GM12878 (cell line): ENCODE results near the gene LRRC8A. TPM values are rescaled to one million over a fixed set of nuclear protein-coding genes. Genes with fewer than 3 reads are reported as not detected.

Source experiments
- ATAC-seq: fragments of 200-7000 bp; cut with Tn5 transposase; 3 replicates; pipeline ENCODE4 v1.9.1; 2020; ENCODE audit warnings: mild to moderate bottlenecking, moderate library complexity
- BruUV-seq: library from RNA; stranded (reverse); fragments of 400-500 nt; replicated peaks from 2 replicates; lab custom pipeline; 2021; lab: Mats Ljungman, UMichigan
- CTCF ChIA-PET: fragments of 300-600 bp; sonication (Branson Sonifier 250); formaldehyde crosslinking; extraction: SDS; loops from one replicate; lab custom pipeline; 2021; ENCODE audit warnings: inconsistent platforms; lab: Yijun Ruan, JAX
- POLR2A ChIA-PET: fragments of 350-600 bp; formaldehyde crosslinking; extraction: SDS; loops from one replicate; lab custom pipeline; 2021; ENCODE audit warnings: inconsistent platforms; lab: Charles Lee
- RAD21 ChIA-PET: fragments of 300-600 bp; sonication (Branson Sonifier 250); formaldehyde crosslinking; loops from one replicate; lab custom pipeline; 2023; ENCODE audit warnings: antibody characterized with exemption; ENCODE audit not compliant: unreplicated experiment; lab: Charles Lee
- SMC1A ChIA-PET: fragments of 300-600 bp; sonication (Branson Sonifier 250); formaldehyde crosslinking; loops from one replicate; lab custom pipeline; 2023; ENCODE audit not compliant: unreplicated experiment, uncharacterized antibody; lab: Charles Lee
- DNase-seq: peaks from one replicate; pipeline ENCODE4 v3.0.0-alpha.2; 2011; ENCODE audit warnings: low read depth, low spot score
- FAIRE-seq: peaks from 3 replicates; lab custom pipeline; 2011; peaks lifted over from hg19 to GRCh38; lab: Jason Lieb, UNC
- H2AFZ ChIP-seq: 2 replicates; pipeline ENCODE4 v1.6.0; 2011; ENCODE audit warnings: low read depth, low read length, control low read depth; ENCODE audit not compliant: control insufficient read depth
- H3K27ac ChIP-seq: 2 replicates; pipeline ENCODE4 v1.5.1; 2011; ENCODE audit warnings: control low read depth; ENCODE audit not compliant: control insufficient read depth, insufficient read depth
- H3K27me3 ChIP-seq, 2 experiments: replicated peaks in 1 of 2; 2 replicates each; pipeline versions ENCODE4 v1.6.0 to v1.6.1; 2011; ENCODE audit warnings: low read length in 1 of 2; ENCODE audit not compliant: control insufficient read depth in 2 of 2, insufficient read depth in 2 of 2
- H3K36me3 ChIP-seq, 2 experiments: 2 replicates each; pipeline ENCODE4 v1.5.1; 2011; ENCODE audit warnings: low read length in 1 of 2; ENCODE audit not compliant: control insufficient read depth in 2 of 2, insufficient read depth in 2 of 2
- H3K4me1 ChIP-seq: 2 replicates; pipeline ENCODE4 v1.6.1; 2011; ENCODE audit warnings: mild to moderate bottlenecking, low read length, moderate library complexity, mixed read lengths; ENCODE audit not compliant: control insufficient read depth, insufficient read depth
- H3K4me2 ChIP-seq: 2 replicates; pipeline ENCODE4 v1.6.0; 2011; ENCODE audit warnings: control low read depth; ENCODE audit not compliant: control insufficient read depth, insufficient read depth
- H3K4me3 ChIP-seq: fragments of 200-600 bp; sonication (generic); 2 replicates; pipeline ENCODE4 v1.5.1; 2016
- H3K79me2 ChIP-seq: 2 replicates; pipeline ENCODE4 v1.6.0; 2011; ENCODE audit warnings: low read length; ENCODE audit not compliant: control insufficient read depth, insufficient read depth
- H3K9ac ChIP-seq: 2 replicates; pipeline ENCODE4 v1.8.0; 2011; ENCODE audit warnings: low read length, control low read depth, mixed read lengths; ENCODE audit not compliant: control insufficient read depth, insufficient read depth
- H3K9me3 ChIP-seq: replicated peaks from 3 replicates; pipeline ENCODE4 v1.5.1; 2011; ENCODE audit warnings: mild to moderate bottlenecking, low read length; ENCODE audit not compliant: control insufficient read depth, insufficient read depth
- H4K20me1 ChIP-seq: 2 replicates; pipeline ENCODE4 v1.6.0; 2011; ENCODE audit not compliant: control insufficient read depth, insufficient read depth
- BCL3 ChIP-seq: IDR thresholded peaks from 2 replicates; pipeline ENCODE4 v1.6.1; 2011; ENCODE audit warnings: borderline replicate concordance, low read depth, mild to moderate bottlenecking, moderate library complexity, low read length; ENCODE audit not compliant: insufficient read depth, poor library complexity, severe bottlenecking
- EED ChIP-seq: sonication (generic); IDR thresholded peaks from 2 replicates; pipeline ENCODE4 v1.6.1; 2016; ENCODE audit warnings: antibody characterized with exemption, low read depth
- EP300 ChIP-seq, 2 experiments: fragments of 150-350 bp in 1 of 2; IDR thresholded peaks; 2 replicates each; pipeline ENCODE4 v1.6.1; 2011 to 2012; ENCODE audit warnings: low read depth in 2 of 2, low read length in 2 of 2, borderline replicate concordance in 1 of 2, improper control_type of control experiment in 1 of 2, inconsistent platforms in 1 of 2; ENCODE audit not compliant: control insufficient read depth in 1 of 2
- IRF3 ChIP-seq: fragments of 450-650 bp; IDR thresholded peaks from 2 replicates; pipeline ENCODE4 v1.6.1; 2014; ENCODE audit warnings: mild to moderate bottlenecking
- IRF4 ChIP-seq: IDR thresholded peaks from 2 replicates; pipeline ENCODE4 v1.6.1; 2011; ENCODE audit warnings: low read depth, low read length
- KLF5 ChIP-seq: fragments of 450-650 bp; IDR thresholded peaks from 2 replicates; pipeline ENCODE4 v1.6.1; 2014; ENCODE audit warnings: mild to moderate bottlenecking; ENCODE audit not compliant: partially characterized antibody
- MEF2B ChIP-seq: fragments of 450-650 bp; IDR thresholded peaks from 2 replicates; pipeline ENCODE4 v1.6.1; 2018; ENCODE audit warnings: mild to moderate bottlenecking, moderate library complexity; ENCODE audit not compliant: partially characterized antibody, poor library complexity, severe bottlenecking
- SRF ChIP-seq, 2 experiments: IDR thresholded peaks; 2 replicates each; pipeline ENCODE4 v1.6.1; 2011; ENCODE audit warnings: low read depth in 2 of 2, low read length in 2 of 2, mild to moderate bottlenecking in 1 of 2, moderate library complexity in 1 of 2
- WGBS: methylation state at CpG from one replicate; pipeline ENCODE4 v1.1.6; 2016; ENCODE audit warnings: low lambda C conversion rate; ENCODE audit not compliant: insufficient replicate concordance, insufficient coverage; ENCODE audit errors: missing lambda C conversion rate; 5-methylcytosine and 5-hydroxymethylcytosine counted together
- in situ Hi-C: fragments of 300-500 bp; cut with MboI; formaldehyde crosslinking; loops from 9 replicates; pipeline ENCODE4 v1.14.3; 2018; ENCODE audit warnings: mixed read lengths
- intact Hi-C: fragments of 100-400 bp; cut with micrococcal nuclease; formaldehyde crosslinking; loops from one replicate; pipeline ENCODE4 v1.14.2; 2022; ENCODE audit not compliant: unreplicated experiment
- polyA plus RNA-seq, 11 experiments: library from polyadenylated mRNA; depleted of rRNA in 4 of 11; unstranded in 6 of 11; stranded (reverse) in 5 of 11; fragments of >200 nt; fragmentation: Nextera tagmentation in 4 of 11; fragmentation: Illumina TruSeq in 1 of 11; extraction: Ambion mirVana in 4 of 11; extraction: Trizol in 1 of 11; gene quantifications; 1 replicate in 1 of 11; 2 replicates in 10 of 11; pipeline versions ENCODE4 v1.2.1 to v1.2.3, GENCODE V29; 2011 to 2016; ENCODE audit warnings: inconsistent platforms in 2 of 11, missing spikeins in 2 of 11, low read depth in 1 of 11
- total RNA-seq, 4 experiments: library from RNA; depleted of rRNA in 3 of 4; stranded (reverse); fragments of >200 nt in 3 of 4; fragmentation: Illumina TruSeq in 1 of 4; extraction: Trizol in 1 of 4; gene quantifications; 2 replicates each; pipeline versions ENCODE4 v1.2.1 to v1.2.3, GENCODE V29; 2013 to 2021

Gene LRRC8A
- total and polyA plus RNA-seq, 10 of the 15 experiments (the other 5 are each of a cell fraction or from before 2014, with no cell fraction given), result 1.6 to 15.9 (median 9.7) TPM

- ChIA-PET SMC1A (interaction anchor here (0.5 to 0.6 kb wide), 2 partner anchors 225 to 299 kb away, joined by 3 read pairs; no protein-coding TSS in a partner anchor), POLR2A (interaction anchor here (0.6 kb wide), 1 partner anchor 232 kb away, joined by 7 read pairs; no protein-coding TSS in a partner anchor), CTCF (interaction anchor here (1.0 to 1.1 kb wide), 2 partner anchors 24 to 483 kb away, joined by 3 read pairs; no protein-coding TSS in a partner anchor), RAD21 (no interaction called here)
- H3K36me3 ChIP-seq, result peaks cover 5 to 13% of the 10 kb centered on the region in 2 experiments; a peak in 3 of 4 replicates
- no peak overlapping the region for H3K4me3 ChIP-seq
- DNase-seq (no peak), FAIRE-seq (no peak), ATAC-seq (no peak; the same call in 2 of the 3 replicates)
- BruUV-seq, result no TSS peak
- H3K4me2 ChIP-seq, result no peak overlapping the region
- no peaks in the 10 kb centered on the region for H3K79me2 ChIP-seq
- no peak overlapping the region for H2AFZ ChIP-seq
- no peaks in the 10 kb centered on the region for H3K9me3 ChIP-seq
- TF ChIP-seq KLF5, result no peak
- no peak for TF ChIP-seq BCL3
- no peak for TF ChIP-seq IRF3
- TF ChIP-seq IRF4, result no peak
- no peak for TF ChIP-seq EP300 (IDR thresholded peaks at IDR 0.05; ENCODE audit: borderline replicate concordance in 1 of 2, control insufficient read depth in 1 of 2, low read depth in 2 of 2, low read length in 2 of 2)
- no peak for TF ChIP-seq EED
- TF ChIP-seq MEF2B, result no peak
- TF ChIP-seq SRF (IDR thresholded peaks at IDR 0.05; ENCODE audit: low read depth in 2 of 2, low read length in 2 of 2), result no peak
- intact Hi-C loops (no loop called here), in situ Hi-C loops (no loop called here)
- no peaks in the 10 kb centered on the region for H3K27me3 ChIP-seq
- peaks cover 31% of the 10 kb centered on the region for H3K4me1 ChIP-seq
- no peaks in the 10 kb centered on the region for H4K20me1 ChIP-seq
- no peak overlapping the region for H3K9ac ChIP-seq
- no CpG with 5 or more reads among the region's 2 CpGs for WGBS
- H3K27ac ChIP-seq, result peak overlapping the region; percentile 57
Measured at GRCh38 chr9:128903079-128903461, 21.1 kb downstream of the LRRC8A start.
